ENCODE measurements around the gene USP49. TPM values are rescaled to one million over a fixed set of nuclear protein-coding genes. Genes with fewer than 3 reads are reported as not detected.
A peak's percentile ranks its signal among the peaks of the same experiment; 100 is the strongest.

The USP49 gene
- total RNA-seq, 1 experiment from 2014 or later: 1.4 TPM

DNA sequence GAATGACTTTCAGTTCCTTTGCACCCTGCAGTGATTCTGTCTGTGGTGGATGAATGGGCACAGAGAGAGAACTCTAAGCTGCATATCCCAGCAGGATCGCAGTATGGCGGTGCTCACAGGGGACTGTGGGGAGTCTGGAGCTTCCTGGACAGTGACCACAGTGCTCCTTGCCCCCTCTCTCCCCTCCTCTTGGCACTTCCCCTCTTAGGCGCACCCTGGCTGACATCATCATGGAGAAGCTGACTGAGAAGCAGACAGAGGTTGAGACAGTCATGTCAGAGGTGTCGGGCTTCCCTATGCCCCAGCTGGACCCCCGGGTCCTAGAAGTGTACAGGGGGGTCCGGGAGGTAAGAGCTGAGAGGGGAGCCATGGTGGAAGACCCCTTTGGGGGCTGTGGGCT is 34.7 kb upstream of the USP49 start:
- DNase-seq (ENCODE audit: low spot score): no peak

DNA sequence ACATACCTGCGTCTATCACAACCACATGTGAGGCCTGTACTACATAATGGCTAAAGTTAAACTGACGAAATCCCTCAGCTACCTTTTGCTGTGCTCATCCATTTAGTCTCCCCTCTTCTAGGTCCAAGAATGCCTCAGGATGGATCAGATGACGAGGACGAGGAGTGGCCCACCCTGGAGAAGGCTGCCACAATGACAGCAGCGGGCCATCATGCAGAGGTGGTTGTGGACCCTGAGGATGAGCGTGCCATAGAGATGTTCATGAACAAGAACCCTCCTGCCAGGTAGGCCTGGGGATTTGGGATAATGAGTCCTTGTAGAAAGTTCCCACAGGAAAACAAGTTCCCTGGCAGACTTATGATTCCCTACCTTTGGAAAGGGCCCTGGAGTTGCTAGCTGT is 32.1 kb upstream of the USP49 start:
- no peak for DNase-seq (ENCODE audit: low spot score)

GRCh38 chr6:41922154-41922553 is 27.0 kb upstream of the USP49 start:
- no peak for DNase-seq (ENCODE audit: low spot score)

GRCh38 chr6:41921712-41921998 is 26.5 kb upstream of the USP49 start:
- no peak for DNase-seq (ENCODE audit: low spot score)

DNA sequence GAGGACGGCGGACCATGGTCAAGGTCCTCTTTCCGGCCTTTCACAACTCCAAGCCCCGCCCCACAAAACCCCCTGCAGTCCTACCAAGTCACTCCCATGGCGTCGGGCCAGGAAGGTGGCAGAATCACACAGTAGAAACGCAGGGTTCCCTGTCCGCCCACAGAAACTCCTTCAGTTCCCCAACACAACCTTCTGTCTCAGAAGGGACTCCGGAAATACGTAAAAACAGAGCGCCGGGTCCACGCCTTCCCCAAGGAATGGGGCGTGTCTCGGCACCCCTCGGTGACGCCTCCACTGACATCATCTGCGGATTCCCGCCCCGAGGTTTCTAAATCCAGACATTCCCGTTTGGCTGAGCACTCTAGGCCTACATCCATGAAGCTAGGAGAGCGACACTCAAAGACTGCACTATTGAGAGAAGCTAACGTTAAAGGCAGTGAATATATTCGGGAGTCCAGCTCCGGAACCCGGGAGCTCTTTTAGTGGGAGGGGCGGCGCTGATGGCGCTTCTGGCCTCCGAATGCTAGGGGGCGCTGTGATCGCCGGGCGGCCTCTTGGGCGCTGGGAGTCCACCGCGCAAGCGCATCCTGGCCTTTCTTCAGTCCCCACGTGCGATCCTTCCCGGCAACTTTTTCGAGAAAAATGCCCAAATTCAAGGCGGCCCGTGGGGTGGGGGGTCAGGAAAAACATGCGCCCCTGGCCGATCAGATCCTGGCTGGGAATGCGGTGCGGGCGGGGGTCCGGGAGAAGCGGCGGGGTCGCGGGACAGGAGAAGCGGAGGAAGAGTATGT is 25.9 kb upstream of the USP49 start, which contains the start of the genes BYSL and MED20:
TSS of gene BYSL (plus strand) at position 579 of the 791 bp plus-strand sequence. CDS start at position 643, 64 bp downstream.
TSS of gene MED20 (minus strand) at position 219 of the 791 bp plus-strand sequence. CDS start at position 98, 121 bp downstream.
- peak; percentile 93 for DNase-seq (ENCODE audit: low spot score)

GRCh38 chr6:41917528-41917927 is 22.4 kb upstream of the USP49 start:
- DNase-seq (ENCODE audit: low spot score): peak; percentile 83

DNA sequence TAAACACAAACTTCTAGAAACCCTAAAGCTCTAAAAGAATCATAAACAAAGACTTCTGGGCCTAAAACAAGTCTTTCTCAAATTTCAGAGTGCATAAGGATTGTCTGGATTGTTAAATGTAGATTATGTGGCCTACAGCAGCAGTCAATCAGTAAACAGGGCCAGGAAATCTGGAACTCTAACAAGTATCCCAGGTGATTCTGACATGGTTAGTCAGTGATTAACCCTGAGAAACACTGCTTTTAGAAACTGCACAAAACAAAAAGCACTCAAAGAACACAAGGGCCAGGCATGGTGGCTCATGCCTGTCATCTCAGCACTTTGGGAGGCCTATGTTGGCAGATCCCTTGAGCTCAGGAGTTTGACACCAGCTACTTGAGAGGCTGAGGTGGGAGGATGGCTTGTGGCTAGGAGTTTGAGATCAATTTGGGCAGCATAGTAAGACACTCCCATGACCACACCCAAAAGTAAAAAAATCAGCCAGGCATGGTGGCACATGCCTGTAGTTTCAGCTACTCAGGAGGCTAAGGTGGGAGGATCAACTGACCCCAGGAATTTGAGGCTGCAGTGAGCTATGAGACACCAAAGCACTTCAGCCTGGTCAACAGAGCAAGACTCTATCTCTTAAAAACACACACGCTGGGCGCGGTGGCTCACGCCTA is 19.8 kb upstream of the USP49 start:
- no peak for DNase-seq (ENCODE audit: low spot score)

DNA sequence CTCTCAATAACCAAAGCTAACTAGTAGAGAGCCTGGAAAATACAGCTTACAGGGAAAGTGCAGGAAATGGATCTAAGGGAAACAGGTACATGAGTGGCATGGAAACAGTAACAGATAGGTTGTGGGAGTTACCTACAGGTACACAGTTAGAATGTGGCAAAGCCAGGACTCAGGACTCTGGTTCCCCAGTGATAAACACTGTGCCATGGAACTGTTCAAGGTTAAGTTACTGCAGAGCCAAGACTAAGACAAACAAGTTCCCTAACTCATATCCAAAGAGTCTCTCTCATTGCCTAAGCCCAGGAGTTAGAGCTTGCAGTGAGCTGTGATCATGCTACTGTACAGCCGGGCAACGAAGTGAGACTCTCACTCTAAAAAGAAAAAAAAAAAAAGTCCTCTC is 19.2 kb upstream of the USP49 start:
- no peak for DNase-seq (ENCODE audit: low spot score)

- DNase-seq (ENCODE audit: low spot score): no peak
These were observed 14.6 kb upstream of the USP49 start for GRCh38 chr6:41909727-41910126.

- peak; percentile 40 for DNase-seq (ENCODE audit: low spot score)
These were observed 6.8 kb upstream of the USP49 start for GRCh38 chr6:41901882-41902519.

- no peak for DNase-seq (ENCODE audit: low spot score)
These were observed 5.7 kb upstream of the USP49 start for GRCh38 chr6:41900861-41901260.

- no peak for DNase-seq (ENCODE audit: low spot score)
These were observed 1.1 kb upstream of the USP49 start for GRCh38 chr6:41896281-41896680.

- DNase-seq (ENCODE audit: low spot score): no peak
These were observed 542 bp downstream of the USP49 start for GRCh38 chr6:41894366-41895299.

DNA sequence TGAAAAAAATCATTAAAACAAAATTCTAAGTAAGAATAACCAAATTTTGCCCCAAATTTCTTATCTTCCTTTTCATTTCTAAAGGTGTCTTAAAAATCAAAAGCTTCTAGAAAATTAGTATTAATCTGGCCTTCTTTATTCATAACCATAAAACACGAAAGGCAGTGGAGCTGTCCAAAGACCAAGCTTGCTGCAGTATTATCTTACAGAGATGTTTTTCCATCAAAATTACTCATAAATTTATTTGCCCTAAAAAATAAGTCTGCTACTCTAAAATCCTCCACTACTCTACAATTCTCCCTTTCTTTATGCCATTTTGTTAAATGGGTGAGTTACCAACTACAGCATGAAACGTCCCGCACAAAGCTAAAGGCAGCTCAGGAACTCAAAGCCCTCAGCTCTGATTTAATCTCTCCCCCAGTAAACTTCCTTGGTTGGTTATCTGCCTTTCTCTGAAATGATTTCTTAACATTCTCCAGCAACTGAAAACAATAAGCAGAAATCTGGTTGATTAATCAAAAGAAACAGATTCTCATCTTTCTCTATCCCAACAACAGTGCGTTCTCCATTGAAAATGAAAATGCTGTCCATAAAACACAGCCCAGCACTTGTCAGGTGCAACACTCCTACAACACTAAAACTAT is 2.1 kb downstream of the USP49 start:
- no peak for DNase-seq (ENCODE audit: low spot score)

- no peak for DNase-seq (ENCODE audit: low spot score)
These were observed 7.8 kb downstream of the USP49 start for GRCh38 chr6:41887331-41887751.

GRCh38 chr6:41885930-41886329 is 9.2 kb downstream of the USP49 start:
- no peak for DNase-seq (ENCODE audit: low spot score)

DNA sequence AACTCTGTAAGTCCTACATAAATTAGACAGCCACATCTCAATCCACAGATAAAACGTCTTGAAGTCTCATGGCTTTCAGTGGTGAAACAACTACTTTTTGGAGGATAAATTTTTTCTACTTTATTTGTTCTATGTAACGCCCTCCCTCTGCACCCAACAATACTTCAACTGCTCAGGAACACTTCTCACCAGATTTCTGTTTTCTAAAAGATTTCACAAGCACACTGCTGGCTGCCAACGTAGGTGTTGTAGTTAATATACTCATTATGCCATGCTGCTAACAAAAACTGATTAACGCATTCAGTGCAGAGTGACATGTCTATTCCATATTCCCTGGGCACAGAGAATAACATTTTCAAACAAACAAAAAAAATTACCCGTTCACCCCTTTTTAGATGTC is 10.2 kb downstream of the USP49 start:
- DNase-seq (ENCODE audit: low spot score): no peak

- no peak for DNase-seq (ENCODE audit: low spot score)
These were observed 13.7 kb downstream of the USP49 start for GRCh38 chr6:41881506-41881905.

GRCh38 chr6:41878961-41879405 is 16.2 kb downstream of the USP49 start:
- no peak for DNase-seq (ENCODE audit: low spot score)

GRCh38 chr6:41878246-41878645 is 16.9 kb downstream of the USP49 start:
- peak; percentile 15 for DNase-seq (ENCODE audit: low spot score)

GRCh38 chr6:41877051-41877680 is 18.0 kb downstream of the USP49 start:
- no peak for DNase-seq (ENCODE audit: low spot score)
